SK-MEL-5 (cell line): ENCODE data around the gene SPTAN1. TPM values are rescaled to one million over a fixed set of nuclear protein-coding genes. Genes with fewer than 3 reads are reported as not detected.

Experiments used
- DNase-seq: peaks from one replicate; pipeline ENCODE4 v3.0.0-alpha.2; 2016; ENCODE audit warnings: low read depth, low spot score
- in situ Hi-C: cut with HindIII; loops from 2 replicates; pipeline ENCODE4 v1.10.0; 2016; ENCODE audit warnings: low sequenced_read_pairs, high pct_unique_total_duplicates, low pct_unique_long_range_greater_than_20kb
- total RNA-seq: library from RNA; depleted of rRNA; stranded (reverse); fragments of >200 nt; shearing (Covaris generic); gene quantifications from 2 replicates; pipeline ENCODE4 v1.2.3, GENCODE V29; 2014

Gene SPTAN1
- total RNA-seq, 1 experiment from 2014 or later = 91.4 TPM

DNA sequence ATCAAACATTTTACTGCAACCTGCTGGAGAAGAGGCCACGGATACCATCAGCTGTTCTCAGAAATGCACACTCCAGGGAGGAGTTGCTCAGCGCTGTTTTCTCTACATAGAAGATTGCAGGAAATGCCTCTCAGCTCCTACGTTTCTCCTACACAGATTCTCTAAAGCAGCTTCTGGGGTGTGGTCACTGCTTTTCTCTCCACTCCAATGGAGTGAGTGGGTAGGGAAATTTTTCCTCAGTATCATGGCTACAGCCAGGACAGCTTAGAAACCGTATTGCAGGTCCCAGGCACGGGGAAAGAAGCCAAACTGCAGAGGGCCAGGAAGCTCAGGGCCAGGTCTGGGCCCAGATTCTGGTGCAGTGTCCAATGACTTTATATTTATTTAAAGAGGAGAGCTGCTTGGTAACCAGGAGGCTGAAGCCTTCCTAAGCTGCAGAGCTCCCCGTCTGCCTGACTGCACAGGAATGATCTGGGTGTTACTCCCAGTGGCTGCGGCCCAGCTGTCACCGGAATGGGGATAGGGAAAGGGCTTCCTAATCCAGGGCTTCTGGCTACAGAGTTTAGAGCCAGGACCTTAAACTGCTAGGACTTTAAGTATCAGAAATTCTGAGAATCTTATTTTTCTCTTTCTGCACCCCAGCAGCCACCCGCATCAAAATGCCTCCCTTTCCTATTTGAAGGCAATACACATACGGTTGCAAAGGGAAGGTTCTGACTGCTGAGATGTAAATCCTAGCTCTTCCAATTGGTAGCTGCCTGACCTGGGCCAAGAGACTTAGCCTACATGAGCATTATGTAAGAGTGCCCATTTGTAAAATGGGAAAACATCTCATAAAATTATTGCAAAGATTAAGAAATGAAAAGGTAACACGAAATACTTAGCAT lies 1.4 kb upstream of the SPTAN1 start:
- in situ Hi-C loops = no loop called here
- no peak for DNase-seq

- in situ Hi-C loops = no loop called here
- no peak for DNase-seq
These were observed 682 bp upstream of the SPTAN1 start for GRCh38 chr9:128551657-128552152.

DNA sequence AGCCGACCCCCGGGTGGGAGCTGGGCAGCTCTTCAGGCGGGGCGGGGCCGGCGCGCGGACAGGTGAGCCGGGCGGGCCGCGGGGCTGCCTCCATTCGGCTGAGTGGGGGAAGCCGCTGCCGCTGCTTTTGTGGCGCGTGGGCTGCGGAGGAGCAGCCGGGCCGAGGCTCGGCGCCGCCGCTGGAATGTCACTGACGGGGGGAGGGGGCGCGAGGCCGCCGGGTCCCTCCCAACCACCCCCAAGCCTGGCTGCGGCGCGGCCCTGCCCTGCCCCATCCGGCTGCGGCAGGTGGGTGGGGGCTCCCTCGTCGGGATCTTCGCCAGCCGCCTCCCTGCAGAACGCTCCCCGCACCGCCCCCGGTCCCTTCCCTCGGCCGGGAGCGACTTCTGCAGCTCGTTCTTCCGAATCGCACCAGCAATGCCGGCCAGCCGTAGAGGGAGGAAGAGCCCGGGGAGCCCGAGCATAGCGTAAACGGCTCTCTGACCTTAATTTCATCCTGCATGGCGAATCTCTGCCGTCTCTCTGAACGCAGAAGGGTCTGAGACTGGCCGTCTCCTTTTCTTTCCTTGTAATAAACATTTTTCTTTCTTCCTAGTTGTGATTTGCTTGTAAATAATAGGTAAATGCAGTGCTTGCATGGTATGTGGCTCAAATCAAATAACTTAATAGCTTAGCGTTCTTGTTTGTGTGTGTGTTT lies 505 bp downstream of the SPTAN1 start:
- in situ Hi-C loops = no loop called here
- DNase-seq = peak; percentile 30

DNA sequence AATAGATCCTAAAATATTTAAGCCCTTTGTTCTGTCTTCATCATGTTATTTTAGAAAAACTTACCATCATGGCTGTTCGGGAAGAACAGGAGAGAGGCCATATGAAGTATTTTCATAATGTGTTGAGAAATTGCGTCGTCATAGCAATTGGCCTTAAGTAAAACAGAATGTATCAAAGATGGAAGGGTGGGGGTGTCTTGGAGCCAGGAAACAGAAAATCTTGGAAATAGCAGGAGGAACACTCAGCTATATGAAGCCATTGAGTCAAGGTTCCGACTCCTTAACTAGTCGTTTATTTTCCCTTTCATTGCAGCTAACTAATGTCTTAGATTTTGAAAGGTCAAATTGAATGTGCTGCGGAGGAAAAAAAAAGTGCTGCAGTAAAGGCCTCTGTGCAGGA lies 1.3 kb downstream of the SPTAN1 start:
- in situ Hi-C loops = no loop called here
- DNase-seq = peak; percentile 32

- DNase-seq = peak; percentile 51
- in situ Hi-C loops = no loop called here
These were observed 1.9 kb downstream of the SPTAN1 start for GRCh38 chr9:128554155-128554862.

- peak; percentile 19 for DNase-seq
- in situ Hi-C loops = no loop called here
These were observed 2.9 kb downstream of the SPTAN1 start for GRCh38 chr9:128555180-128555721.

- in situ Hi-C loops = no loop called here
These were observed 3.9 kb downstream of the SPTAN1 start for GRCh38 chr9:128556276-128556675.

GRCh38 chr9:128556926-128557634 lies 4.7 kb downstream of the SPTAN1 start:
- in situ Hi-C loops = no loop called here
- no peak for DNase-seq

More at GRCh38 chr9:128556276-128556675, 3.9 kb downstream of the SPTAN1 start:
- no peak for DNase-seq

DNA sequence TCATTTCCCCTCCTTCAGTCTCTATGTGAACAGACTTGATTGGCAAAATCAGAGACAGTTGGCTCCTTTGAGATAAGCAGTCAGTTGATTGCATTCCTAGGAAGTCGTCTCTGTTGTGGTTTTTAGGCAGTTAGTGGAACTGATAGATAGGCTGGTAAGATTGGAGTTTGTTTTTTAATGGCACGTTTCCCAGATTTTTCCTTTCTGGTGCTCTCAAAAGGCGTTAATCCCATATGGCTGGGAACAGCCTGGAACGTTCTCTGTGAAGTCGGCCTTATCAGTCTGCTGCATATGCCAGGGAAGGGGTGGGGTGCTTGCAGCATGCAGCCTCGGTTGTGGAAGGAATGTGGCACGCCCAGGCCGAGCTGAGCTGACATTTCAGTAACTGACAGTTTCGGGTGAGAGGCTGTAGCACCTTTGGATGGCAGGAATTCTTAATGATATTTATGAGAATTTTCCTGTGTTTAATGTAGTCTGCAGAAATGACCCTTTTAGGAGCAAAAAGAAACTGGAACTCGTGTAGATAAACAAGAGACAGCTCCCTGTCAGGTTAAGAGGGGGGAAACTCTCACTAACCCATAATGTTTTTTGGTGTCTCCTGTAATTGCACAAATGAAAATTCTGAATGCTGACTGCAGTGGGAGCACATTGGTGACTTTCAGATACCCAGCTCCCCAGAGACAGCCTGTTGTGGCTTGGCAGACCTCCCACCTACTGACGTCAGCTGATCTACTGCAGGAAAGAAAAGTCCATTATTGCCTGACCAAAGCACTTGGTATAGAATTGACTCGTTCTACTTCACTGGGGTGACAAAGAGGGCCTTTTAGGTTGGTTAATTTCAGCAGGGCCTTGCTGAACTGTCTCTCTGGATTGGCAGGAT lies 6.3 kb downstream of the SPTAN1 start:
- in situ Hi-C loops = no loop called here
- peak; percentile 98 for DNase-seq

DNA sequence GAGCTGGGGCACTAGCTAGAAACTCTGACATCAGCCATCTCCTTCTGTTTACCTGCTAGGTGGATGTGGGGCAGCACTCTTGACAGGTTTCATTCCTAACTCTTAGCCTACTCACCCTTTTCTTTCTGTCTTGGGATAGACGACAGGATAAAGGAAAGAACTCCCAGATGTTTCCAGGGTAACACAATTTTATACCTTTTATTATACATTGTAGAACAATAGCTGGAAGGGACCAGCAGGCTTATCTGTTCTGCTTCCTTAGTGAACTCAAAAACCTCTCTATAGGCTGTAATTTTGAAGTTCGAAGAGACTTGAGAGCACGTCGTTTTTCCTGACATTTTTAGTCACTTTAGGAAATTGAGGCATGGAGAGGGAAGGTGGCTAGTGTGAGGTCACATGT lies 13.2 kb downstream of the SPTAN1 start:
- no peak for DNase-seq
- in situ Hi-C loops = no loop called here

GRCh38 chr9:128568470-128569078 lies 16.2 kb downstream of the SPTAN1 start:
- in situ Hi-C loops = no loop called here
- no peak for DNase-seq

- in situ Hi-C loops = no loop called here
- no peak for DNase-seq
These were observed 23.1 kb downstream of the SPTAN1 start for GRCh38 chr9:128575469-128575868.

DNA sequence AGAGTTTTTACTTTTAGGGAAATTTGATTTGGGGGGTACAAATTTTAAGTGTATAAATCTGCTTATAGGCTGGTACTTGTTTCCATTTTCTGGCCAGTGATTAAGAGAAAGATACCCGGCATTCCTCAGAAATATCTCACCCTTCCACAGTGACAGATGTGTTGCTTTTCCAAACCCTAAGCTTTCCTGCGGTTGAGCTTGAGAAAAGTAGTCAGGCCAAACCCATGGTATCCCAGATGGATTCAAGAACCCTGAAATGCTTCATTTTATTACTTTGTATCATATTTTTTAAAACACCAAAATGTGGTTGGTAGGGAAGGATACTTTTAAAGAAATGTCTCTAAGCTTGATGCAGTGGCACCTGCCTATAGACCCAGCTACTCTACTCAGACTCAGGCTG lies 23.5 kb downstream of the SPTAN1 start:
- in situ Hi-C loops = no loop called here
- no peak for DNase-seq

GRCh38 chr9:128577206-128577605 lies 24.8 kb downstream of the SPTAN1 start:
- in situ Hi-C loops = no loop called here
- DNase-seq = no peak

DNA sequence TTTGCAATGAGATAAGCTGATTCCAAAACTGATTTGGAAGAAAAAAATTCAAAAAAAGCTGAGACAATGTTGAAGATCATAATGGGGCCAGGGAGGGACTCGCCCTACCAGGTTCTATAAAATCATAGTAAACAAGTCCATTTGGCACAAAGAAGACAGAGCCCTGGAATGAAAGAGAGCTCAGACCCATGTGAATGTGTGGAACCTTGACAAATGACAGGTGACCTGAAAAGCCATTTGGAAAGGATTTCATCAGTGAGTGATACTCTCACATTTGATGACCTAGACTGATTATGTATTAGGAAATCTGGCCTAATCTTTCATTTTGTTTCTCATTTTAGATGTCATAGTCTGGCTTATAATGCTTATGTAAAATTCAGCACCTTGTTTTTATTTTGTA lies 26.8 kb downstream of the SPTAN1 start:
- in situ Hi-C loops = no loop called here
- DNase-seq = no peak

- in situ Hi-C loops = no loop called here
- no peak for DNase-seq
These were observed 28.3 kb downstream of the SPTAN1 start for GRCh38 chr9:128580731-128581130.
